ENCODE results near the gene STEAP2.
A peak's percentile ranks its signal among the peaks of the same experiment; 100 is the strongest.
"Not testable (repeated sequence)": the region's sequence is repeated elsewhere in the genome, so short reads cannot be mapped to it uniquely, and the experiment has no call there.

STEAP2 gene

GRCh38 chr7:90211391-90212148, at the start of gene STEAP2:
Gene STEAP2, plus strand, starts transcription at chr7:90211740. Its CDS starts 13,343 bp downstream, at chr7:90225083.
- peak; percentile 2 to 21 for DNase-seq (ENCODE audit: low read depth in 2 of 2)

DNA sequence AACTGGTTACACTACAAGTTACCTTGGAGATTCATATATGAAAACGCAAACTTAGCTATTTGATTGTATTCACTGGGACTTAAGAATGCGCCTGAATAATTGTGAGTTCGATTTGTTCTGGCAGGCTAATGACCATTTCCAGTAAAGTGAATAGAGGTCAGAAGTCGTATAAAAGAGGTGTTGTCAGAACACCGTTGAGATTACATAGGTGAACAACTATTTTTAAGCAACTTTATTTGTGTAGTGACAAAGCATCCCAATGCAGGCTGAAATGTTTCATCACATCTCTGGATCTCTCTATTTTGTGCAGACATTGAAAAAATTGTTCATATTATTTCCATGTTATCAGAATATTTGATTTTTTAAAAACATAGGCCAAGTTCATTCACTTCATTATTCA, 48.0 kb upstream of the STEAP2 start:
- DNase-seq (ENCODE audit: low read depth in 2 of 2) = no peak

DNA sequence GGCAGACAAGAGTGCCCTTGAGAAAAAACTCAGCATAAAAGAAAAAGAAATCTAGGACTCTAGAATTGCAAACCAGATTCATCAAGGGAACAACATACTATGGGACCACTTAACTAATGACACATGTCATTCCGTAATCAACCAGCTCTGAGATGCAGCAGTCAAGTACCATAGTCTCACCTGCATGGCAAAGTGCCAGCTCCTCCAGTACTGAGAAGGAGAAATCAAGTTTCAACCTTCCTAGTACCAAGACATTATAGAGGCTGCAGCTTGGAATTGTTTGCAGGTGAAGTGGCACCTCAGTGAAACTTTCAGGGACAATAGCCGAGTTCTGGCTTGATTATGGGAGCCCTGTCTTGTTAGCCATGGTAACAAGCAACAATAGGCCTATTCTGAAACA, 45.8 kb upstream of the STEAP2 start:
- no peak for DNase-seq (ENCODE audit: low read depth in 2 of 2)

DNA sequence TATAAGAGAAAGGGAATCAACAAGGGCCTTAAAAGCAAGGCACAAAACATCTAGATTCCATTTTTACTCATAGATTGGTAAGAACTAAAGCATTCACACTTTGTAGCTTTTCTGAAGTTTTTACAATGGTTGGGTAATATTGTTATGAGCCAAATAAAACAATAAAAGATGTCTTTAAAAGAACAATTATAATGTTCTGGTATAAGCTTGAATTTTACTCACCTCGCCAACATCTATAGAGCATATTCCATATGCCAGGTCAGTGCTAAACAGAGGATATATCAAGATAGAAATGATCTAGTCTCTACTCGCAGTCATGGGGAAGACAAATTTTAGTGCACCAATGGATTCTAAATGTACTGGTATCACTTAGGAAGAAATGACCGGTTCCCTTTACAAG, 45.4 kb upstream of the STEAP2 start:
- no peak for DNase-seq (ENCODE audit: low read depth in 2 of 2)

- no peak for DNase-seq (ENCODE audit: low read depth in 2 of 2)
These were observed 44.2 kb upstream of the STEAP2 start for GRCh38 chr7:90167361-90167760.

DNA sequence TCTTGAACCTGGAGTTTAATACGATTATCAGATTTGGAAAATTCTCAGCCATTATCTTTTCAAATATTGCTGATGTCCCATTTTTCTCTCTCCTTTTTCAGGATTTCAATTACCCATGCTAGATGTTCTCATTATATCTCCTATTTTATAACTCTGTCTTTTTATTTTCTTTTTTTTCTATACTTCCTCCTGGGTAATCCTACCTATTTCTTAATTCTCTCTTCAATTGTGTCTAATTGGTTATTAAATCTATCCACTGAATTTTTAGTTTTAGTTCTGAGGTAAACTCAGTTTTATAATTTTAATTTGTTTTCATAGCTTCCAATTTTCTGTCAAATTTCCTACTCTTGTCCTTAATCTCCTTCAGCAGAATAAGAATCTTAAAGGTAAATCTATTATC, 41.6 kb upstream of the STEAP2 start:
- no peak for DNase-seq (ENCODE audit: low read depth in 2 of 2)

DNA sequence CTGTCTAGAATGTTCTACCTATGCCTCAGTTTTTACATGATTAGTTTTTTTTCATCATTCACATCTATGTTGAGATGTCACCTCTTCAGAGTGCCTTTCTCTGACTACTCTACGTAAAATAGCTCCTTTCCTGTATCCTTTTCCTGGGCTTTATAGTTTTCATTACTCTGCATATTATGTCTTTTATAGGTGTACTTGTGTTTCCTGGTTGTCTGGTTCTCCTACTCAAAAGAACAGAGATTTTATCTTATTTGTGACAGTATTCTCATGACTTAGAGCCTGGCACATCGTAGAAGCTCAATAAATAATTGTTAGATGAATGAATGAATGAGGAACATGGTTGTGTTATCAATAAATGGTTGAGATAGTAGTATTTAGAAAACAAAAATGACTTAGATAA, 39.4 kb upstream of the STEAP2 start:
- DNase-seq (ENCODE audit: low read depth in 2 of 2) = no peak

DNA sequence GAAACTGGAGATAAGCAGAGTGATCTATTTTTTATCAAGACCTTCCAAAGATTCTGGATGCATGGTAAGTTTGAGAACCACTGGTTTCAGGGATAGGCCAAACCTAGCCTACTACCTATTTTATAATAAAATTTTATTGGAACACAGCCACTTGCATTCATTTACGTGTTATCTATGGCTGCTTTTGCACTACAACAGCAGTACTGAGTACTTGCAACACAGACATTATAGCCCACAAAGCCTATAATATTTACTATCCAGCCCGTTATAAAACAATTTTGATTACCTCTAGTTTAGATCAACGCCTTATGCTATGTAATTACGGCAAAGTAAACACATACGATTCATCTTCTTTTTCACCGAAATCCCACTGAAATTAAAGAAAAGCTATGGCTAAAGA, 38.9 kb upstream of the STEAP2 start:
- DNase-seq (ENCODE audit: low read depth in 2 of 2) = no peak

DNA sequence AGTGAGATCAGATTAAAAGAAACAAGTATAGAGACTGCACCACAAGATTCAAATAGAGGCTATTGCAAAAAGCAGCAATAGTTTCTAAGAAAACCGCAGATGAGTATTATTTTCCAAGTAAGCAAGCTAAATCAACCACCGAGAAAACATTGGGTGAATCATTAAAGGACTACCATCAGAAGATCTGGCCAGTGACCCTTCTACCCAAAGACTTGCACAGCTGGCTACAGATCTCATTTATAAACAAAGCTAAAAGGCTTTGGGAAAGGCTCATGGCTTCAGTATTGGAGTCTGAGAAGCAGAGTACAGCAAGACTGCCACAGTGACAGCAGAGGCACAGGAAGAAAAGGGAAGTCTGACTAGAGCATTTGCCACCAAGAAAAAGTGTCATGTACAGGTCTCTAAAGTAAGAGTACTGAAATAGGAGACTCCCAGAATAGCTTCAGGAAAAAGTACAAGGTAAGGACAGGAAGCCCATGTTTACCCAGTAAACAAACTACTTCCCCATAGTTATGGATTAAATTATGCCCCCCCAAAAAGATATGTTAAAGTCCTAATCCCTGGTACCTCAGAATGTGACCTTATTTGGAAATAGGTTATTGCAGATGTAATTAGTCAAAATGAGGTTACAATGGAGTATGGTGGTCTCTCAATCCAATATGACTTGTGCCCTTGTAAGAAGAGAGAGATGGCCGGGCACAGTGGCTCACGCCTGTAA, 38.3 kb upstream of the STEAP2 start:
- DNase-seq (ENCODE audit: low read depth in 2 of 2) = no peak

- no peak for DNase-seq (ENCODE audit: low read depth in 2 of 2)
These were observed 35.9 kb upstream of the STEAP2 start for GRCh38 chr7:90175667-90176066.

DNA sequence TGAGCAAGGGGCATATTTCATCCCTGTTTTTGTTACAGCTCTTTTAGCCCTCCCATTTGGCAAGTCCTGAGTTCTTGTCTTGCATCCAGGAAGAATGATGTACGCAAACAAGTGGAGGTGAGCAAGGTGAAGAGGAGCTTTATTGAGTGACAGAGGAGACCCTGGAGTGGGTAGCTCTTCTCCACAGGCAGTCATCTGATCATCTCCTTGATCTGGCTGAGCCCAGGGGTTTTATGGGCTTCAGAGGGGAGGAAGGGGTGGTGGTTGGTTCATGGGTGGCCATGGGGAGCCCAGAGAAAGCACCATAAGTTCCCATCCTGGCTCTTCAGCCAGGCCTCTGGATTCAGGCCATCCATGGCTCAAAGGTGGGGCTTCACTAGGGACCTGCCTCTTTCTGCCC, 35.3 kb upstream of the STEAP2 start:
- no peak for DNase-seq (ENCODE audit: low read depth in 2 of 2)

DNA sequence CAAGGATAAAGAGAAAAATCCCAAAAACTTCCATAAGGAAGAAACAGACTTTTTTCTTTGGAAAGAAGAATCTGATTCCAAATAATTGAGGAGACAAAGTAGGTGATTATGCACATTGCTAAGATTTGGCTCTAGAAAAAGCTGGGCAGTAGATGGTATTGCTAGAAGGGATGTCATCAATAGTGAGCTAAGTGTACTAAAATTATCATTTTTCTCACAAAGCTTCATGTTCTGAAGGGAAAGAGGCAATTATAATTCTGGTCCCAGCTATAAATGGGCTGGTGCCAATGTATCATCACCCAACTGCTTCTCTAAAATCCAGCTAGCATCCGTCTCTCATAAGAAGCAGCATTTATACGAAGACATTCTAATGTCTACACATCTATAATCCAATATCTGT, 33.4 kb upstream of the STEAP2 start:
- DNase-seq (ENCODE audit: low read depth in 2 of 2) = no peak

DNA sequence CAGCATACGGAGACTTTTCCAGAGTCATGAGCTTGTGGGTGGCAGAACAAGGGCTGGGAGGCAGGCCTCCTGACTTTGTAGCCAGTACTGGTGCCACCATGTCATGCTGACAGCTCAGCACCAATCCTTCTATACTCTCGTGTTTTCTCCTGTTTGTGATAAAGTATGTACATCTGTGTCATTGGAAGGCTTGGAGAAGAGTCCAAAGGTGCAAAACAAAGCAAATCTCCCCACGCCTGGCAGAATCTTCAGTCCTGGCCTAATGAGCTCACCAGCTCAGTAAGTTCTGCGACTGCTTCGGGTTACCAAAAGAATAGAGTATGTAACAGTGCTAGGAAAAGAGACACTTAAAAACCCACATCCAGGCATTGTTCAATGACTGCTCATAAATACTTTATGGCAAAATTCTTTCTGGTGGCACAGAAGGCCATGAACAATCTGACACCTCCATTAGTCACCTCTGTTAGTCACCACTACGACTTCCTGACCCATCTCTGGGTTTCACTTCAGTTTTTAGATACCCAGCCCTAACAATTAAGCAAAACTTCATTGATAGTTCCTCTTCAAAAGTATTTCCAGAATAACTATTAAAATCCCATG, 32.8 kb upstream of the STEAP2 start:
- DNase-seq (ENCODE audit: low read depth in 2 of 2) = peak in 1 of 2 donors; percentile 2

GRCh38 chr7:90180011-90180585, 31.4 kb upstream of the STEAP2 start:
- DNase-seq (ENCODE audit: low read depth in 2 of 2) = no peak

DNA sequence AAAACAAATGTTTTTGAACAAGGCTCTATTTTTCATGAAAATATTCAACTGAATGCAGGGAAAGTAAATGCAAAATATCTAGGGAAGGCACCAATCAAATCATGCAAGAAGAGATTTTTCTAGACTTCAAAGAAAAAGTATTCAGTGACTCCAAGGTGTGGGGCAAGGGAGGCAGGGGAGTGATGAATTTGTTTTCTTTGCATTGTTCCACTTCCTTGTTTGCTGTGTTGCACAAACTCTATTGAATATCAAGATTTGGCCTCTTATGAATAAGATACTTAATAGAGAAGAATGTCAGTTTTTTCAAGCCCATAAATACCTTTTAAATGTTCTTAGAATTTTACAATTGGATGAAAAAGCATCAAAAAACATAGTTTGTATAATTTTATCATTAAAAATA, 30.9 kb upstream of the STEAP2 start:
- no peak for DNase-seq (ENCODE audit: low read depth in 2 of 2)

DNA sequence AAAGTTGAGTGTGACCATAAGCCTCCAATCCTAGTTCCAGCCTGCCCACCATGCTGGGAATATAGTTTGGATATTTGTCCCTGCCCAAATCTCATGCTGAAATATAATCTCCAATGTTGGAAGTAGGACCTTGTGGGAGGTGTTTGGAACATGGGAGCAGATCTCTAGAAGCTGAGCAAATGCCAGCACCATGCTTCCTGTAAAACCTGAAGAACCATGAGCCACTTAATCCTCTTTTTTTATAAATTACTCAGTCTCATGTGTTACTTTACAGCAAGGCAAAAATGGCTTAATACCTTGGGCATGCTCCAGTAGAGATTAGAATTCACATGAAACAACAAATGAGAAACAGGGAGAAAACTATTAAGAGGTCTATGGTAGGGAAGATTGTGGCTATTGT, 30.1 kb upstream of the STEAP2 start:
- no peak for DNase-seq (ENCODE audit: low read depth in 2 of 2)

- DNase-seq (ENCODE audit: low read depth in 2 of 2) = not testable (repeated sequence)
These were observed 25.2 kb upstream of the STEAP2 start for GRCh38 chr7:90186290-90186689.

DNA sequence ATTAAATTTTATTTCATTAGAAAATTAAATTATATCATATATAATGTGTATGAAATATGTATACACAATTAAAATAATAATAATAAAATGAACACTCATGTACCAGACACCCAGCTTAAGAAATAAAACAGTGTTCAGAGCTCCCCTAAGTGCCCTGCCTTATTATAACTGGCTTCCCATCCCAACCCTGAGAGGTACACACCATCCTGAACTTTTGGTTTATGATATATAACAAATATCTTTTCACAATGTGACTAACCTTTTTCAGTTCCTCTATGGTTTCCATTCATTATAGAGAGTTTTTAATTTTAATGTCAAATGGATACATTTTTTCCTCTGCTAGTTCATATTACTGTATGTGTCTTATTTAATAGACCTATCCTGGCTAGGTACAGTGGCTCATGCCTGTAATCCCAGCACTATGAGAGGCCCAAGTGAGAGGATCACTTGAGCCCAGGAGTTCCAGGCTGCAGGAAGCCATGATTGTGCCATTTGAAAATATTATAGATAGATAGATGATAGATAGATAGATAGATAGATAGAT, 24.0 kb upstream of the STEAP2 start:
- DNase-seq (ENCODE audit: low read depth in 2 of 2) = no peak

GRCh38 chr7:90188281-90188680, 23.3 kb upstream of the STEAP2 start:
- no peak for DNase-seq (ENCODE audit: low read depth in 2 of 2)

DNA sequence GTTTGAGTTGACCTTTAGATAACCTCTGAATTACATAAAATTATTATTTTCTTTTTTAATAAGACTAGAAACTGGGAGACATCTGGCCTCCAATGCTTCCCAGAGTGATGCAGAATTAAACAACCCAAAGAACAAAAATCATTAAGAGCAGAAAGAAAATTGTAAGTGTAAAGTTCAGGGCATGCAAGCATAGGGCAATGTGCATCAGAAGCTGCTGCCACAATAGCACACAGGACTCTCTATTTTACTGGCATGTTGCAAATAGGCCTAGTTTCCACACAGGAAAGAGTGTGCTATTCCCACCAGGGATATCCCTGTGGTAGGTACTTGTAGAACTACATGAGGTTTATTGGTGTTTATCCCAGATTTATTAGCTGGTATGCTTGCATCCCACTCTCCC, 20.5 kb upstream of the STEAP2 start:
- no peak for DNase-seq (ENCODE audit: low read depth in 2 of 2)

GRCh38 chr7:90191648-90192047, 19.9 kb upstream of the STEAP2 start:
- DNase-seq (ENCODE audit: low read depth in 2 of 2) = no peak
